SK-N-MC (cell line): Measurements from ENCODE around the gene ZNHIT3.

Experiments used
- EZH2 ChIP-seq: fragments of 200-600 bp; sonication (generic); IDR thresholded peaks from one replicate; pipeline ENCODE4 v1.6.1; 2017; ENCODE audit warnings: antibody characterized with exemption
- FOXP2 ChIP-seq: optimal IDR thresholded peaks from 2 replicates; pipeline ENCODE3; 2011; ENCODE audit warnings: mild to moderate bottlenecking, moderate library complexity; ENCODE audit not compliant: insufficient read depth; ENCODE audit errors: extremely low read length, control extremely low read depth
- POLR2AphosphoS5 ChIP-seq: IDR thresholded peaks from 2 replicates; pipeline ENCODE4 v1.6.1; 2012; ENCODE audit warnings: mild to moderate bottlenecking, low read depth, low read length, borderline replicate concordance

DNA sequence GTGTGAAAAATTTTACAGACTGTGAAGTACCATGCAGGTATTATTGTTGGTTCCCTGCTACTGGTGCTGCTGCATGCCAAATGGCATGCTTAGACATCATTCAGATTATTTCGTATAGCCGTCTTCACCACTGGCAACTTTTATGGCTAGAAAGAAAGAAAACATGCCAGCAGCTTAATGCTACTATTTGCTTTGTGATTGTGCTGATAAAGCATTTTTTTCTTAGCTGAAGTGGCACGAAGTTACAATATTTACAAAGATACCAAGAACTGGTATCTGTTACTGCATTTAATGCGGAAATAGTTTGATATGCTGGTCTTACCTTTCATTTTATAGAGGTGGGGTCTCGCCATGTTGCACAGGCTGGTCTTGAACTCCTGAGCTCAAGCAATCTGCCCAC lies 8.2 kb downstream of the ZNHIT3 start:
- TF ChIP-seq EZH2 (no peak), POLR2AphosphoS5 (no peak), FOXP2 (no peak)
